DND-41 (cell line): Measurements from ENCODE around the gene OR2T1.

Experiments used
- EZH2 ChIP-seq: IDR thresholded peaks from 3 replicates; pipeline ENCODE4 v1.6.1; 2012; ENCODE audit warnings: borderline replicate concordance, low read depth, mild to moderate bottlenecking, moderate library complexity, low read length, inconsistent platforms; ENCODE audit not compliant: severe bottlenecking
- TF ChIP-seq, protein P1 (sequence below): IDR thresholded peaks from 2 replicates; pipeline ENCODE4 v1.5.1; 2012; ENCODE audit warnings: borderline replicate concordance, low read length, moderate library complexity, mild to moderate bottlenecking; ENCODE audit not compliant: poor library complexity, severe bottlenecking; ENCODE audit errors: extremely low read depth

DNA sequence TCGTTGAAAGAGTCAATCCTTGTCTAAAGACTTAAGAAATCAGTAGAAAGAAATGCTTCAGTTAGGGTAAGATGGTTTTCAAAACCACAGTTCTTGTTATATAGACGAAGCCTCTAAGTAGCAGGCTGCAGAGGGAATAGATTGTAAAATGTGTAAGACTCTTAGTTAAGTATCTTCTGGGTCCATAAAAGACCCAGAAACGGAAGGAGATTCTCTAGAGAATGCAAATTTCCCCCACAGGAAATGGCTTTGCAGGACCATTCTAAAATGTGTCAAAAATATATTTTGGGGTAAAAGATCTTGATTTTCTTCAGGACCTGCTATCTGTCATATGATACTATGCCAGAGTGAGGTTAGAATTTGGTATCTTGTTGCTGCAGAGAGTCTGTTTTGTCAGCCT is 13.4 kb downstream of the OR2T1 start:
- TF ChIP-seq, protein P1, sequence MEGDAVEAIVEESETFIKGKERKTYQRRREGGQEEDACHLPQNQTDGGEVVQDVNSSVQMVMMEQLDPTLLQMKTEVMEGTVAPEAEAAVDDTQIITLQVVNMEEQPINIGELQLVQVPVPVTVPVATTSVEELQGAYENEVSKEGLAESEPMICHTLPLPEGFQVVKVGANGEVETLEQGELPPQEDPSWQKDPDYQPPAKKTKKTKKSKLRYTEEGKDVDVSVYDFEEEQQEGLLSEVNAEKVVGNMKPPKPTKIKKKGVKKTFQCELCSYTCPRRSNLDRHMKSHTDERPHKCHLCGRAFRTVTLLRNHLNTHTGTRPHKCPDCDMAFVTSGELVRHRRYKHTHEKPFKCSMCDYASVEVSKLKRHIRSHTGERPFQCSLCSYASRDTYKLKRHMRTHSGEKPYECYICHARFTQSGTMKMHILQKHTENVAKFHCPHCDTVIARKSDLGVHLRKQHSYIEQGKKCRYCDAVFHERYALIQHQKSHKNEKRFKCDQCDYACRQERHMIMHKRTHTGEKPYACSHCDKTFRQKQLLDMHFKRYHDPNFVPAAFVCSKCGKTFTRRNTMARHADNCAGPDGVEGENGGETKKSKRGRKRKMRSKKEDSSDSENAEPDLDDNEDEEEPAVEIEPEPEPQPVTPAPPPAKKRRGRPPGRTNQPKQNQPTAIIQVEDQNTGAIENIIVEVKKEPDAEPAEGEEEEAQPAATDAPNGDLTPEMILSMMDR, result no peak
- TF ChIP-seq EZH2, result no peak
